NB4 (cell line): ENCODE results near the gene SCNN1G.
"Not testable (repeated sequence)": the region's sequence is repeated elsewhere in the genome, so short reads cannot be mapped to it uniquely, and the experiment has no call there.

ENCODE experiments used
- DNase-seq: peaks from one replicate; pipeline ENCODE4 v3.0.0; 2010; ENCODE audit warnings: low read depth
- H3K4me3 ChIP-seq: one replicate; pipeline ENCODE4 v1.5.1; 2011; ENCODE audit warnings: mild to moderate bottlenecking, low read depth, low read length, moderate library complexity
- MYC ChIP-seq: IDR thresholded peaks from 2 replicates; pipeline ENCODE4 v1.6.1; 2011; ENCODE audit warnings: low read depth, low read length
- POLR2A ChIP-seq: IDR thresholded peaks from 2 replicates; pipeline ENCODE4 v1.6.1; 2011; ENCODE audit warnings: mild to moderate bottlenecking; ENCODE audit not compliant: insufficient read length; ENCODE audit errors: extremely low read depth
- TF ChIP-seq, protein P1 (sequence below): IDR thresholded peaks from one replicate; pipeline ENCODE4 v1.5.1; 2012; ENCODE audit warnings: low read depth, low read length
- TF ChIP-seq, protein P2 (sequence below): IDR thresholded peaks from 2 replicates; pipeline ENCODE4 v1.6.1; 2011; ENCODE audit warnings: low read depth, low read length

The SCNN1G gene

DNA sequence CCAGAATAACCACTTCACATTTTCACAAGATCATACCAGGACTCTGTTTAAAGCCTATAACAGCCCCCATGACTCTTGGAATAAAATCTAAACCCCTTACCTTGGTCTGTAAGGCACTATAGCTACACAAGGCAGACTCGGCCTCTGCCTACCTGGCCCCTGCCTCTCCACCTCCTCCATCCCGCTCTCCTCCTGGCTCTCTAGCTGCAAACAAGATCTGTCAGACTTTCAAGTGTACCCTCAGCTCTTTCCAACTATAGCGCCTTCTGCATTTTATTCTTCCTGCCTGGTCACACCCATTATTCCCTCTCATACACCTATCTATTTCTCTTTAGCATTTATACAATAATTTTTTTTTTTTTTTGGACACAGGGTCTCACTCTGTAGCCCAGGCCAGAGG lies 41.5 kb upstream of the SCNN1G start:
- no peak overlapping the region for H3K4me3 ChIP-seq
- TF ChIP-seq, protein P1, sequence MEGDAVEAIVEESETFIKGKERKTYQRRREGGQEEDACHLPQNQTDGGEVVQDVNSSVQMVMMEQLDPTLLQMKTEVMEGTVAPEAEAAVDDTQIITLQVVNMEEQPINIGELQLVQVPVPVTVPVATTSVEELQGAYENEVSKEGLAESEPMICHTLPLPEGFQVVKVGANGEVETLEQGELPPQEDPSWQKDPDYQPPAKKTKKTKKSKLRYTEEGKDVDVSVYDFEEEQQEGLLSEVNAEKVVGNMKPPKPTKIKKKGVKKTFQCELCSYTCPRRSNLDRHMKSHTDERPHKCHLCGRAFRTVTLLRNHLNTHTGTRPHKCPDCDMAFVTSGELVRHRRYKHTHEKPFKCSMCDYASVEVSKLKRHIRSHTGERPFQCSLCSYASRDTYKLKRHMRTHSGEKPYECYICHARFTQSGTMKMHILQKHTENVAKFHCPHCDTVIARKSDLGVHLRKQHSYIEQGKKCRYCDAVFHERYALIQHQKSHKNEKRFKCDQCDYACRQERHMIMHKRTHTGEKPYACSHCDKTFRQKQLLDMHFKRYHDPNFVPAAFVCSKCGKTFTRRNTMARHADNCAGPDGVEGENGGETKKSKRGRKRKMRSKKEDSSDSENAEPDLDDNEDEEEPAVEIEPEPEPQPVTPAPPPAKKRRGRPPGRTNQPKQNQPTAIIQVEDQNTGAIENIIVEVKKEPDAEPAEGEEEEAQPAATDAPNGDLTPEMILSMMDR = no peak
- TF ChIP-seq MYC = no peak
- TF ChIP-seq POLR2A = no peak
- TF ChIP-seq, protein P2, sequence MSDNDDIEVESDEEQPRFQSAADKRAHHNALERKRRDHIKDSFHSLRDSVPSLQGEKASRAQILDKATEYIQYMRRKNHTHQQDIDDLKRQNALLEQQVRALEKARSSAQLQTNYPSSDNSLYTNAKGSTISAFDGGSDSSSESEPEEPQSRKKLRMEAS = no peak
- no peak for DNase-seq

DNA sequence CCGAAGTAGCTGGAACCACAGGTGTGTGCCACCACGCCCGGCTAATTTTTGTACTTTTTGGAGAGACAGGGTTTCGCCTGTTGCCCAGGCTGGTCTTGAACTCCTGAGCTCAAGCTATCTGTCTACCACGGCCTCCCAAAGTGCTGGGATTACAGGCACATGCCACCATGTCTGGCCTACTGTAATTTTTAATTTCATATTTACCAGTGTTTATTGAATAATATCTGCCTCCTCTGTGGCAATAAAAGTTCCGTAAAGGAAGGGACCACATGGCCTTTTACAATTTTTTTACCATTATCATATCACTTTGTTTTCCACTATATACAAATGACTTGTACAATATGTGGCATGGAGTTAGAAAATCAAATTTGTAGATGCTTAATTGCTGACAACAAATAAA lies 41.0 kb upstream of the SCNN1G start:
- no peak for DNase-seq
- TF ChIP-seq, protein P1 = no peak
- TF ChIP-seq, protein P2 = no peak
- TF ChIP-seq POLR2A = no peak
- TF ChIP-seq MYC = no peak
- no peak overlapping the region for H3K4me3 ChIP-seq

DNA sequence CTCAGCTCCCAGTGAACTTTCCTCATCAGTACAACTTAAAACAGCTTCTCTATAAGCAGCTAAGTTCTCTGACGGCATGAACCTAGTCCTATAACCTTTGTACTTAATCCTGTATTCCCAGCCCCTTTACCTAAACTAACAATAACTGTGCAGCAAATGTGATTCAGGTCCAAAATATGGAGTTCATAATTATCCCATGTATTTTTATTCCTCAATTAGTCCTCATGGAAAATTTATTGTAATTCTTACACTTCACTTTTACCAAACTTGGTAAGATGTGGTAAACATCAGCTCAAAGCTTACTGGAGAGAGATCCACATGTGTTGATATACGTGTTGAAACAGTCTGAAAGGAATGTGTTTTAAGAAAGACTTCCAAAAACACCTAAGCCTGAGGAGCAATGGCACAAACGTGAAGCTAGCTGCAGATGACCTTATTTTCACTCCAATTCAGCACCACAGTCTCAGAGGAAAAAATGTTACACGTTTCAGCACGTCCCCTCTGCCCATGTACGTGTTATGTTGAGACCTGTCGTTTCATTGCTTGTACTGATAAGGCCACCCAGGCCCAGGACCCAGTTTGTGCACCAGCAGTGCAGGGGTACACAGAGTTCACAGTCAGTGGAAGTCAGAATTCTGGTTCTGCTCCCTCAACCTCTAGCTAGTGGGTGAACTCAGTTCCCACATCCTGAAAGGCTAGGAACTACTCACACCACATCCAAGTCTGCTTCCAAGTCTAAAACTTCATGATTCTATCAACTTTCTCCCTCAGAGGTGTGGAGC lies 40.4 kb upstream of the SCNN1G start:
- DNase-seq = no peak
- no peak overlapping the region for H3K4me3 ChIP-seq
- TF ChIP-seq, protein P2 = no peak
- TF ChIP-seq, protein P1 = no peak
- TF ChIP-seq MYC (no peak), POLR2A (no peak)

DNA sequence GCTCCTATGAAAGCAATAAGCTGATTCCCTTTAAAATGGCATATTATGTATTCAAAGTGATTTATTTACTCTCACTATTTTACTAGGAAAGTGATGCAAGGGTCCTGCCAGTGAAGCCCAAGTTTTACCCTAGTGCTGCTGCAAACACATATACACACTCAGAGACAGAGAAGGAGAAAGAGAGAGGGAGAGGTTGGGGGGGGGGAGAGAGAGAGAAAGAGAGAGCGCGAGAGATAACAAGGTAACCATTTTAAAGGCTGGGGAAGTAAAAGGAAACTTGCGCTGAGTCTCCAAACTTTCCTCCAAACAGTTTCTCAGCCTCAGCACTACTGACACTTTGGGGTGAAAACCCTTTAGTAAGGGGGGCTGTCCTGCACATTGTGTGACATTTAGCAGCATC lies 39.2 kb upstream of the SCNN1G start:
- no peak overlapping the region for H3K4me3 ChIP-seq
- TF ChIP-seq, protein P2 = no peak
- TF ChIP-seq MYC (no peak), POLR2A (no peak)
- TF ChIP-seq, protein P1 = no peak

DNA sequence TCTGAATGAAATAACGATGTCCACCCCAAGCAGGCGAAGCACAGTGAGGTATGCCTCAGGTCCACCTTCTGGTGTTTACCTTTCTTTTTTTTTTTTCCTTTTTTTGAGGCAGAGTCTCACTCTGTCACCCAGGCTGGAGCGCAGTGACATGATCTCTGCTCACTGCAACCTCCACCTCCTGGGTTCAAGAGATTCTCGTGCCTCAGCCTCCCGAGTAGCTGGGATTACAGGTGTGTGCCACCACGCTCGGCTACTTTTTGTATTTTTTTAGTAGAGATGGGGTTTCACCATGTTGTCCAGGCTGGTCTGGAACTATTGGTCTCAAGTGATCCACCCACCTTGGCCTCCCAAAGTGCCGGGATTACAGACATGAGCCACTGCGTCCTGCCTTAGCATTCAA lies 38.2 kb upstream of the SCNN1G start:
- not testable (repeated sequence) for H3K4me3 ChIP-seq, DNase-seq

More for the DNA sequence above, 39.2 kb upstream of the SCNN1G start:
- DNase-seq = no peak

DNA sequence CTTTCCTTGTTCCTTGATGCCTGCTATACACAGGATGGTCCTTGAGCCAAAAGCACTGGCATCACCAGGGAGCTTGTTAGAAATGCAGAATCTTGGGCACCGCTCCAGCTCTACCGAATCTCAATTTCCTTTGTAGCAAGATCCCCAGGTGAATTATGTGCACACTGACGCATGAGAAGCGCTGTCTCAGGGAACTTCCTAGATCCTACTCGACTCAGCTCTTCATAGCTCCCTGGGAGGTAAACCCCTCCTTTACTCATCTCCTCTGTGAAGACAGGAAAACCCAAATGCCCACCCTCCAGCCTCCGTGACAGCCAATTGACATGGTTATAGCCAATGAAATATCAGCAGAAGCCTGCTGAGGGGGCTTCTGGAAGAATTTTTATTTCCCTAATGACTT lies 37.4 kb upstream of the SCNN1G start:
- TF ChIP-seq POLR2A (no peak), MYC (no peak)
- TF ChIP-seq, protein P1 = no peak
- TF ChIP-seq, protein P2 = no peak
- H3K4me3 ChIP-seq = no peak overlapping the region
- no peak for DNase-seq
